Measurements from ENCODE around the gene CORO2A.

DNA sequence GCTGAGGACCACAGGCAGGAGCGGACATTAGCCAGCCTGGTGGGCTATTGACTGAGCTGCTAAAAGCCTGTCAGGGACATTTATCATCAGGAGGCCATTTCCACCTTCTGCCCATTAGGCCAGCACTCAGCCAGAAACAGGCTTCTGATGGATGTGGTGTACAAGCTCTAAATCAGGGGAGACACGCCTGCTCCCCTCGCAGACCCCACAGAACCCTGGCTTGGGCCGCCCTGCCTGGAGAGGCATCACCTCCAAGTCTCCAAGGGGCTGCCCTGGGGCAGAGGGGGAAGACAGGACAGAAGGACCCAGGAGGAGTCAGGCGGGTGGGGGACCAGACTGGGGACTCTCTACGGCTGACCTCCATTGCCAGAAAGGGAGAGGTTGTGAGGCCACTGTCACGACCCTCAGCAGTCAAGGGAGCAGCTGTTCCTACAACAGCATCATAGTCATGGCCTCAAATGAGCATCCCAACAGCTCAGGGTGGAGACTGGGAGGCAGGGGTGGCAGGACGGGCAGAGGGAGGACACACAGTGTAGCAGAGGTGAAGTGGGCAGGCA lies 49.4 kb downstream of the CORO2A start:
- TF ChIP-seq, protein P1, sequence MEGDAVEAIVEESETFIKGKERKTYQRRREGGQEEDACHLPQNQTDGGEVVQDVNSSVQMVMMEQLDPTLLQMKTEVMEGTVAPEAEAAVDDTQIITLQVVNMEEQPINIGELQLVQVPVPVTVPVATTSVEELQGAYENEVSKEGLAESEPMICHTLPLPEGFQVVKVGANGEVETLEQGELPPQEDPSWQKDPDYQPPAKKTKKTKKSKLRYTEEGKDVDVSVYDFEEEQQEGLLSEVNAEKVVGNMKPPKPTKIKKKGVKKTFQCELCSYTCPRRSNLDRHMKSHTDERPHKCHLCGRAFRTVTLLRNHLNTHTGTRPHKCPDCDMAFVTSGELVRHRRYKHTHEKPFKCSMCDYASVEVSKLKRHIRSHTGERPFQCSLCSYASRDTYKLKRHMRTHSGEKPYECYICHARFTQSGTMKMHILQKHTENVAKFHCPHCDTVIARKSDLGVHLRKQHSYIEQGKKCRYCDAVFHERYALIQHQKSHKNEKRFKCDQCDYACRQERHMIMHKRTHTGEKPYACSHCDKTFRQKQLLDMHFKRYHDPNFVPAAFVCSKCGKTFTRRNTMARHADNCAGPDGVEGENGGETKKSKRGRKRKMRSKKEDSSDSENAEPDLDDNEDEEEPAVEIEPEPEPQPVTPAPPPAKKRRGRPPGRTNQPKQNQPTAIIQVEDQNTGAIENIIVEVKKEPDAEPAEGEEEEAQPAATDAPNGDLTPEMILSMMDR (conservative IDR thresholded peaks at IDR 0.05), result no peak
- TF ChIP-seq EZH2 (IDR thresholded peaks at IDR 0.05; ENCODE audit: low read depth), result no peak
